Measurements from ENCODE around the gene AFF3.
"Not testable (repeated sequence)": the region's sequence is repeated elsewhere in the genome, so short reads cannot be mapped to it uniquely, and the experiment has no call there.

The AFF3 gene

DNA sequence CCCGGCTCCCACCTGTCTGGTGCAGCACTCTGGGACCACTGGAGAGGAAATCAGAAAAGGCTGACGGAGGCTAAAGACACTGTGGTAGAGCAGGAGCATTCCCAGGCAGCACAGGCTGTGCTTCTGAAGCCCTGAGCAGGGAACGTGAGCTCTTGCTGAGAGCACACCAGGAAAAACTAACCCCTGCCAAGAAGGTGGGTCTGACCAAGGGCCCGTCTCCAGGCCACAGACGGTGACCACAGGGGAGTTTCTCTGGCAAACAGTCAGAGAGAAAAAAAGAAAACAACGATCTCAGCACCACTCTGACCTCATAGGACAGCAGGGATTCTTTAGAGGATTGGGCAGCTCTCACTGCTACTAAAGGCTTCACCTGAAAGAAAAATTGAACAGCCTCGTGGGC, 201.4 kb downstream of the AFF3 start:
- FAIRE-seq, result peak; percentile 83
- peak; percentile 54 for DNase-seq (ENCODE audit: low spot score)

GRCh38 chr2:99939135-99939534, 203.3 kb downstream of the AFF3 start:
- DNase-seq (ENCODE audit: low spot score) (no peak), FAIRE-seq (no peak)

DNA sequence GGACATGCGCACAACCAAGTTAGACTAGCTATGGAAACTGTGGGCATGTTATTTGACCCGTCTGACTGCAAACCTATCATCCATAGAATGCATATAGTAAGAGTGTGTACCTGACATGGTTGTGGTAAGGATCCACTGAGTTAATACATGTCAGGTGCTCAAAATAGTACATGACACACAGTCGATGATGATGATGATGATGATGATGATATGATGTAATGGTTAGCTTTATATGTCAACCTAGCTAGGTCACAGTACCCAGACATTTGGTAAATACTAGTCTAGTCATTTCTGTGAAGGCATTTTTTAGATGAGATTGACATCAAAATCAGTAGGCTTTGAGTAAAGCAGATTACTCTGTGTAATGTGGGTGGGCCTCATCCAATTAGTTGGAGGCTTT, 204.1 kb downstream of the AFF3 start:
- FAIRE-seq (no peak), DNase-seq (ENCODE audit: low spot score) (no peak)

DNA sequence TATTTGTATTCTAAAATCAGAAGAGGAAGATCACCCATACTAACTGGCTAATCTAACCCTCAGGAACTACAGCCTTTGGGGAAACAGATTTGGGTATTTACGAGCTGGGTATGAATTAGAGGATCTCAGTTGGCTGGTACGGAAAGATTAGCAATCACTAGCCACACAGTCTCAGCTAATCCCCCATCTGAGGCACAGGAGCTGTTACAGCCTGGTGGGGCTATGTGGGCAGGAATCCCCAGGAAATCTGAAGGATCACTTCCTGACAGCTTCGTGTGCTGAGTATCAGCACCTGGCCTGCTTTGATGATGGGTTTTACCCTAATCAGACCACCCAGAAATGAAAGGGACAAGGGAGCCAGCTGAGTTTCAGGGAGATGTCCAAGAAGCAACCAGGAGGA, 206.3 kb downstream of the AFF3 start:
- FAIRE-seq, result no peak

DNA sequence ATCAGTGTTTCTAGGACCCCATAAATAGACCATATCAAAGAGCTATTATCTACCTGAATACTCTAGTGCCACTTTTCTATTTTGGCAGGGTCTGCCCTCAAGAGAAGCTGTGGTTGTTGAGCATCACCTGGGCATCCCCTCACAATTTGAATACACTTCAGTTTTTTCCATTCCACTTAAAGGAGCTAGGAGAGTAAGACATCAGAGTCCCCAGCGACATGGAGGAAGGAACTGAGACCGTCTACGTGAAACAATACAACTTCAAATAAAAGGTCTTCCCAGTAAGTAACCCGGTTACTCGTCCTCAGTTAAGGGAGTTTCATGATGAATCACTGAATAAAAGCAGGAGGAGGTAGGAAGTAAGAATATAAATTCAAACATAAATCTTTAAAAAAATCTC, 206.7 kb downstream of the AFF3 start:
- DNase-seq (ENCODE audit: low spot score) (no peak), FAIRE-seq (no peak)

More for the DNA sequence above, 206.3 kb downstream of the AFF3 start:
- DNase-seq (ENCODE audit: low spot score), result no peak

GRCh38 chr2:99933894-99934650, 208.3 kb downstream of the AFF3 start:
- FAIRE-seq, result no peak

DNA sequence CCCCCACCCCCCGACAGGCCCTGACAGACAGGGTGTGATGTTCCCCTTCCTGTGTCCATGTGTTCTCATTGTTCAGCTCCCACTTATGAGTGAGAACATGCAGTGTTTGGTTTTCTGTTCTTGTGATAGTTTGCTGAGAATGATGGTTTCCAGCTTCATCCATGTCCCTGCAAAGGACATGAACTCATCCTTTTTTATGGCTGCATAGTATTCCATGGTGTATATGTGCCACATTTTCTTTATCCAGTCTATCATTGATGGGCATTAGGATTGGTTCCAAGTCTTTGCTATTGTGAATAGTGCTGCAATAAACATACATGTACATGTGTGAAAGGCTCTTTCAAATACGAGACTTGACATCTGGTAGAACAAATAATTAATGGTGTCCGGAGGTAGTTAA, 208.9 kb downstream of the AFF3 start:
- DNase-seq (ENCODE audit: low spot score), result not testable (repeated sequence)

More at GRCh38 chr2:99933894-99934650, 208.3 kb downstream of the AFF3 start:
- DNase-seq (ENCODE audit: low spot score), result no peak

GRCh38 chr2:99928470-99929053, 213.8 kb downstream of the AFF3 start:
- no peak for FAIRE-seq
- DNase-seq (ENCODE audit: low spot score), result no peak

More for the DNA sequence above, 208.9 kb downstream of the AFF3 start:
- FAIRE-seq, result not testable (repeated sequence)

GRCh38 chr2:99927690-99928207, 214.6 kb downstream of the AFF3 start:
- DNase-seq (ENCODE audit: low spot score); FAIRE-seq: not testable (repeated sequence)

GRCh38 chr2:99926986-99927385, 215.4 kb downstream of the AFF3 start:
- DNase-seq (ENCODE audit: low spot score) (no peak), FAIRE-seq (no peak)

- FAIRE-seq (no peak), DNase-seq (ENCODE audit: low spot score) (no peak)
Observed at GRCh38 chr2:99925960-99926359, 216.4 kb downstream of the AFF3 start.

- FAIRE-seq, result no peak
- no peak for DNase-seq (ENCODE audit: low spot score)
Observed at GRCh38 chr2:99922664-99923063, 219.7 kb downstream of the AFF3 start.

DNA sequence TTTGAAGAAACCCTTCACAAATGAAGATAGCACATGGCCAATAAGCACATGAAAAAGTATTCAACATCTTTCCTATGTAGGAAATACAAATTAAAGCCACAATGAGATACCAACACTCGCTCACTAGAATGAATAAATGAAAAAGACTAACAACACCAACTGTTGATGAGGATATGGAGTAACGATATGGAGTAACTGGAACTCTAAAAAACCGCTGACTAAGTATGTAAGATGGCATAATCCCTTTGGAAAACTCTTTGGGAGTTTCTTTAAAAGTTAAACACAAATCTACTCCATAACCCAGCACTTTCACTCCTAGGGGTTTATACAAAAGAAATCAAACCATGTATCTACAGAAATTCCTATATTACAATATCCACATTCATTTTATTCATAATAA, 220.5 kb downstream of the AFF3 start:
- no peak for DNase-seq (ENCODE audit: low spot score)
- FAIRE-seq, result no peak

GRCh38 chr2:99918389-99918788, 224.0 kb downstream of the AFF3 start:
- no peak for FAIRE-seq
- no peak for DNase-seq (ENCODE audit: low spot score)

- DNase-seq (ENCODE audit: low spot score) (no peak), FAIRE-seq (no peak)
Observed at GRCh38 chr2:99915108-99915675, 227.2 kb downstream of the AFF3 start.

- DNase-seq (ENCODE audit: low spot score) (no peak), FAIRE-seq (no peak)
Observed at GRCh38 chr2:99911736-99912135, 230.7 kb downstream of the AFF3 start.

DNA sequence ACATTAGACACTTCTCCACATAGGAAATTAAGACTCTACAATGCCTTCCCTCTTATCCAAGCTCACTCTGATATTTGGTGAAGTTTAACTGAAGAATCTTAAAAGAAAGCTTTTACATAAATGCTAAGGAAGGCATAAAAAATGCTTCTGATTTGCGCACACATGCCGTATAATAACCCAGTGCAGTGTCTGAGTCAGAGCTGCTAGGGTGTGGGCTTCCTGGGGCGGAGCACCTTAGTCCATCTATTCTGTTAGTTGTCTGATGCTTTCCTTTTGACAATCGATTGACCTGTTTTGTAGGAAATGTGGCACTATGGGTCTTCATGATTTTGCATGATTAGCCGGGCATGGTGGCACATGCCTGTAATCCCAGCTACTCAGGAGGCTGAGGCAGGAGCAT, 231.5 kb downstream of the AFF3 start:
- FAIRE-seq (no peak), DNase-seq (ENCODE audit: low spot score) (no peak)

DNA sequence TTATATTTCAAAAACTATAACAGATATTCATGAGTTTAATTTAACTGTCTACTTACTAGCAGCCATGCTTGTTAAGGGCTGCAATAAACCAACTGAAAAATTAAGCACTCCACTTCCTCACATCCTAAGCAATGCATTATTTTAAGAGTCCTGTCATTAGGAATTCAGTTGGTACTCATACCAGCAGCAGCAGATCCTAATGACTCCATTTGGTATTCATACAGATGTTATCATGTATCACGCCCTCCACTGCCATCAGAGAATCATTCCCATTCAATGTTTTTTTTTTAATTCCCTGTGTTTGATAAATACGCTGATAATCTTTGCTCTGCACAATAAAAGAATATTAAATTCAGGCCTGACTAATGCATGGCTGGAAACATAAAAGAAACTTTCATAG, 236.8 kb downstream of the AFF3 start:
- DNase-seq (ENCODE audit: low spot score) (no peak), FAIRE-seq (no peak)

- DNase-seq (ENCODE audit: low spot score), result no peak
- no peak for FAIRE-seq
Observed at GRCh38 chr2:99905025-99905424, 237.4 kb downstream of the AFF3 start.

DNA sequence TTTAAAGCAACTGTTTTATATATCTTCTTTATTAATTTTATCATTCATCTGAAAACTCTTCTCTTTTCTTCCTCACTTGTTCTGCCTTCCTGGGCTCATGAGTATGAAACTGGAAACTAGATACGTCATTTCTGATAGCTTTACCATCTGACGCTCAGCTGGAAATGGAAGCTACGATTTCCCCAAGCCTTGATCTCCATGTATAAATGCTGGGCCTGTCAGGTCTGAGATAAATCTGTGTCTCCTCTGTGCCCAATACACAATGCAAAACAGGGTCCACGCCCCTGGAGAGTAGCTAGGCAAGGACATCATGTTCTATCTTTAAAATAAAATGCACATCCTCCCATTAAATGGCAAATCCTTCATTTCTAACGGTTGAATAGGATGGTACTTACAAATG, 238.4 kb downstream of the AFF3 start:
- FAIRE-seq, result no peak
- no peak for DNase-seq (ENCODE audit: low spot score)

DNA sequence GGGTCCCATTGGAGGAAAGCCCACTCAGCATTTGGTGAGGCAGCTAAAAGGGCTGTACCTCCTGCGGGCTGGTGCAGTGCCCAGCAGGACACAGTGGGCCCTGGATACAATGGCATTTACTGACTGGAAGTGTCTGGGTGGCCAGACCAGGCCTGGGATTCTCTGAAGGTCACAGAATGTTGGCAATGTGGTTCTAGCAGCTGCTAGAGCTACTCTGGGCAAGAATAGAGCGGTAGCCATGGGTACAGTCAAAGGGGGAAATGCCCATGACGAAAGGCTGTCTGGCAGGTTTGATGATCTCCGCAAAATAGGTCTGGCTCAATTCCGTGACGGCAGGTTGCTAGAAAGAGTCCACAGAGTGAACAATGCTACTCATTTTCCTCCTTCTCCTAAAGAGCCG, 241.8 kb downstream of the AFF3 start:
- DNase-seq (ENCODE audit: low spot score) (no peak), FAIRE-seq (no peak)

DNA sequence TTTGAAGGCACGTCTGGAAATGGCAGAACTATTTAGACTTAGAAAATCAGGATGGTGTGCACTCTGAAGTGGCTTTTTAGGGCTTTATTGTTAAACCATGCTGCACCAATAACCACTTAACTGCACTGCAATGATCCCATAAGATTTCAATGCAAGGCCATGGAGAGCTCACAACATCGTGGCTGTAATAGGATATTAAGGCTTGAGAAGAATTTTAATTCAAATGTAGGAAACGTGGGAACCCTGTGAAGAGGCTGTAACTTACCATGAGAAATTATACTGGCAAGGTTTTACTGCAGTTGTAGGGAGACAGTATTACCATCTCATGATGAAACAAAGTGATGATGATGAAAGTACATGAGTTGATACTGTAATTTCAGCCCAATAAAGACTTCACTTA, 242.5 kb downstream of the AFF3 start:
- FAIRE-seq, result no peak
- no peak for DNase-seq (ENCODE audit: low spot score)
